GM12878 (cell line): Measurements from ENCODE around the gene RPL18. TPM values are rescaled to one million over a fixed set of nuclear protein-coding genes. Genes with fewer than 3 reads are reported as not detected.

ENCODE experiments used
- ATAC-seq: fragments of 200-7000 bp; cut with Tn5 transposase; 3 replicates; pipeline ENCODE4 v1.9.1; 2020; ENCODE audit warnings: mild to moderate bottlenecking, moderate library complexity
- BruUV-seq: library from RNA; stranded (reverse); fragments of 400-500 nt; replicated peaks from 2 replicates; lab custom pipeline; 2021; lab: Mats Ljungman, UMichigan
- CTCF ChIA-PET: fragments of 300-600 bp; sonication (Branson Sonifier 250); formaldehyde crosslinking; extraction: SDS; loops from one replicate; lab custom pipeline; 2021; ENCODE audit warnings: inconsistent platforms; lab: Yijun Ruan, JAX
- POLR2A ChIA-PET: fragments of 350-600 bp; formaldehyde crosslinking; extraction: SDS; loops from one replicate; lab custom pipeline; 2021; ENCODE audit warnings: inconsistent platforms; lab: Charles Lee
- RAD21 ChIA-PET: fragments of 300-600 bp; sonication (Branson Sonifier 250); formaldehyde crosslinking; loops from one replicate; lab custom pipeline; 2023; ENCODE audit warnings: antibody characterized with exemption; ENCODE audit not compliant: unreplicated experiment; lab: Charles Lee
- SMC1A ChIA-PET: fragments of 300-600 bp; sonication (Branson Sonifier 250); formaldehyde crosslinking; loops from one replicate; lab custom pipeline; 2023; ENCODE audit not compliant: unreplicated experiment, uncharacterized antibody; lab: Charles Lee
- DNase-seq: peaks from one replicate; pipeline ENCODE4 v3.0.0-alpha.2; 2011; ENCODE audit warnings: low read depth, low spot score
- FAIRE-seq: peaks from 3 replicates; lab custom pipeline; 2011; peaks lifted over from hg19 to GRCh38; lab: Jason Lieb, UNC
- H2AFZ ChIP-seq: 2 replicates; pipeline ENCODE4 v1.6.0; 2011; ENCODE audit warnings: low read depth, low read length, control low read depth; ENCODE audit not compliant: control insufficient read depth
- H3K27ac ChIP-seq: 2 replicates; pipeline ENCODE4 v1.5.1; 2011; ENCODE audit warnings: control low read depth; ENCODE audit not compliant: control insufficient read depth, insufficient read depth
- H3K27me3 ChIP-seq, 2 experiments: replicated peaks in 1 of 2; 2 replicates each; pipeline versions ENCODE4 v1.6.0 to v1.6.1; 2011; ENCODE audit warnings: low read length in 1 of 2; ENCODE audit not compliant: control insufficient read depth in 2 of 2, insufficient read depth in 2 of 2
- H3K36me3 ChIP-seq, 2 experiments: 2 replicates each; pipeline ENCODE4 v1.5.1; 2011; ENCODE audit warnings: low read length in 1 of 2; ENCODE audit not compliant: control insufficient read depth in 2 of 2, insufficient read depth in 2 of 2
- H3K4me1 ChIP-seq: 2 replicates; pipeline ENCODE4 v1.6.1; 2011; ENCODE audit warnings: mild to moderate bottlenecking, low read length, moderate library complexity, mixed read lengths; ENCODE audit not compliant: control insufficient read depth, insufficient read depth
- H3K4me2 ChIP-seq: 2 replicates; pipeline ENCODE4 v1.6.0; 2011; ENCODE audit warnings: control low read depth; ENCODE audit not compliant: control insufficient read depth, insufficient read depth
- H3K4me3 ChIP-seq: fragments of 200-600 bp; sonication (generic); 2 replicates; pipeline ENCODE4 v1.5.1; 2016
- H3K79me2 ChIP-seq: 2 replicates; pipeline ENCODE4 v1.6.0; 2011; ENCODE audit warnings: low read length; ENCODE audit not compliant: control insufficient read depth, insufficient read depth
- H3K9ac ChIP-seq: 2 replicates; pipeline ENCODE4 v1.8.0; 2011; ENCODE audit warnings: low read length, control low read depth, mixed read lengths; ENCODE audit not compliant: control insufficient read depth, insufficient read depth
- H3K9me3 ChIP-seq: replicated peaks from 3 replicates; pipeline ENCODE4 v1.5.1; 2011; ENCODE audit warnings: mild to moderate bottlenecking, low read length; ENCODE audit not compliant: control insufficient read depth, insufficient read depth
- H4K20me1 ChIP-seq: 2 replicates; pipeline ENCODE4 v1.6.0; 2011; ENCODE audit not compliant: control insufficient read depth, insufficient read depth
- EZH2 ChIP-seq: IDR thresholded peaks from 2 replicates; pipeline ENCODE4 v1.6.1; 2012; ENCODE audit warnings: low read depth, mild to moderate bottlenecking, control low read depth, inconsistent platforms, low read length, borderline replicate concordance; ENCODE audit not compliant: control insufficient read depth
- KLF5 ChIP-seq: fragments of 450-650 bp; IDR thresholded peaks from 2 replicates; pipeline ENCODE4 v1.6.1; 2014; ENCODE audit warnings: mild to moderate bottlenecking; ENCODE audit not compliant: partially characterized antibody
- MLLT1 ChIP-seq: fragments of 450-650 bp; IDR thresholded peaks from 2 replicates; pipeline ENCODE4 v1.6.1; 2016; ENCODE audit warnings: mild to moderate bottlenecking
- NKRF ChIP-seq: fragments of 450-650 bp; conservative IDR thresholded peaks from 2 replicates; pipeline ENCODE4 v1.6.1; 2017; ENCODE audit warnings: mild to moderate bottlenecking, moderate library complexity
- PML ChIP-seq: IDR thresholded peaks from 2 replicates; pipeline ENCODE4 v1.6.1; 2012; ENCODE audit warnings: low read length, inconsistent platforms
- WGBS: methylation state at CpG from one replicate; pipeline ENCODE4 v1.1.6; 2016; ENCODE audit warnings: low lambda C conversion rate; ENCODE audit not compliant: insufficient replicate concordance, insufficient coverage; ENCODE audit errors: missing lambda C conversion rate; 5-methylcytosine and 5-hydroxymethylcytosine counted together
- in situ Hi-C: fragments of 300-500 bp; cut with MboI; formaldehyde crosslinking; loops from 9 replicates; pipeline ENCODE4 v1.14.3; 2018; ENCODE audit warnings: mixed read lengths
- intact Hi-C: fragments of 100-400 bp; cut with micrococcal nuclease; formaldehyde crosslinking; loops from one replicate; pipeline ENCODE4 v1.14.2; 2022; ENCODE audit not compliant: unreplicated experiment
- polyA plus RNA-seq, 11 experiments: library from polyadenylated mRNA; depleted of rRNA in 4 of 11; unstranded in 6 of 11; stranded (reverse) in 5 of 11; fragments of >200 nt; fragmentation: Nextera tagmentation in 4 of 11; fragmentation: Illumina TruSeq in 1 of 11; extraction: Ambion mirVana in 4 of 11; extraction: Trizol in 1 of 11; gene quantifications; 1 replicate in 1 of 11; 2 replicates in 10 of 11; pipeline versions ENCODE4 v1.2.1 to v1.2.3, GENCODE V29; 2011 to 2016; ENCODE audit warnings: inconsistent platforms in 2 of 11, missing spikeins in 2 of 11, low read depth in 1 of 11
- total RNA-seq, 4 experiments: library from RNA; depleted of rRNA in 3 of 4; stranded (reverse); fragments of >200 nt in 3 of 4; fragmentation: Illumina TruSeq in 1 of 4; extraction: Trizol in 1 of 4; gene quantifications; 2 replicates each; pipeline versions ENCODE4 v1.2.1 to v1.2.3, GENCODE V29; 2013 to 2021
- TF ChIP-seq, protein P1 (sequence below): fragments of 450-650 bp; IDR thresholded peaks from 2 replicates; pipeline ENCODE4 v1.6.1; 2017; ENCODE audit warnings: mild to moderate bottlenecking, moderate library complexity
- TF ChIP-seq, protein P2 (sequence below): fragments of 450-650 bp; IDR thresholded peaks from 2 replicates; pipeline ENCODE4 v1.6.1; 2016; ENCODE audit warnings: mild to moderate bottlenecking, moderate library complexity, borderline replicate concordance

The RPL18 gene
- total and polyA plus RNA-seq, 10 of the 15 experiments (the other 5 are each of a cell fraction or from before 2014, with no cell fraction given) = 393 to 4,267 (median 2,019) TPM

DNA sequence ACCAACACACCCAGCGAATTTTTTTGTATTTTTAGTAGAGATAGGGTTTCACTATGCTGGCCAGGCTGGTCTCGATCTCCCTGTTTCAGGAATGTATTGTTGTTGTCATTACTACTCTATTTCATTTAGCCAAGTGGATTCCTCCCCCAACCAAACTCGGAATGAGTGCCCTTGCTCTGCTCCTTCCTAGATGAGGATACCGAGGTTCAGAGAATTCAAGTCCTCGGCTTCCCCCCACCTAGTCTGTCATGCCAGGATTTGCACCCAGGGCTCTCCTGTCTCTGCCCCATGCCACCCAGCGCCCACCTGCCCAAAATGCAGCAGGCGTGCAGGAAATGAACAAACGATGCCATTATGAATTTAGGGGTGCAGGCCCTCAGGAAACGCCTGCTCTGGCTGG lies 16.0 kb downstream of the RPL18 start:
- Histone ChIP-seq H3K4me2 (no peak overlapping the region), H3K36me3 (no peaks in the 10 kb centered on the region), H3K27ac (no peak overlapping the region), H4K20me1 (no peaks in the 10 kb centered on the region), H3K9me3 (no peaks in the 10 kb centered on the region), H3K9ac (no peak overlapping the region), H3K4me3 (no peak overlapping the region), H3K27me3 (no peaks in the 10 kb centered on the region), H3K4me1 (no peaks in the 10 kb centered on the region), H3K79me2 (no peaks in the 10 kb centered on the region), H2AFZ (no peak overlapping the region)
- no TSS peak for BruUV-seq
- FAIRE-seq = no peak
- CTCF ChIA-PET = no interaction called here
- no peak for DNase-seq
- RAD21 ChIA-PET = no interaction called here
- POLR2A ChIA-PET = no interaction called here
- ATAC-seq = no peak
- 46% methylated on average over 9 of the region's 9 CpGs for WGBS
- intact Hi-C loops = no loop called here
- no peak for TF ChIP-seq NKRF
- TF ChIP-seq MLLT1 = no peak
- no peak for TF ChIP-seq KLF5
- TF ChIP-seq PML = no peak
- no peak for TF ChIP-seq EZH2
- TF ChIP-seq, protein P1, sequence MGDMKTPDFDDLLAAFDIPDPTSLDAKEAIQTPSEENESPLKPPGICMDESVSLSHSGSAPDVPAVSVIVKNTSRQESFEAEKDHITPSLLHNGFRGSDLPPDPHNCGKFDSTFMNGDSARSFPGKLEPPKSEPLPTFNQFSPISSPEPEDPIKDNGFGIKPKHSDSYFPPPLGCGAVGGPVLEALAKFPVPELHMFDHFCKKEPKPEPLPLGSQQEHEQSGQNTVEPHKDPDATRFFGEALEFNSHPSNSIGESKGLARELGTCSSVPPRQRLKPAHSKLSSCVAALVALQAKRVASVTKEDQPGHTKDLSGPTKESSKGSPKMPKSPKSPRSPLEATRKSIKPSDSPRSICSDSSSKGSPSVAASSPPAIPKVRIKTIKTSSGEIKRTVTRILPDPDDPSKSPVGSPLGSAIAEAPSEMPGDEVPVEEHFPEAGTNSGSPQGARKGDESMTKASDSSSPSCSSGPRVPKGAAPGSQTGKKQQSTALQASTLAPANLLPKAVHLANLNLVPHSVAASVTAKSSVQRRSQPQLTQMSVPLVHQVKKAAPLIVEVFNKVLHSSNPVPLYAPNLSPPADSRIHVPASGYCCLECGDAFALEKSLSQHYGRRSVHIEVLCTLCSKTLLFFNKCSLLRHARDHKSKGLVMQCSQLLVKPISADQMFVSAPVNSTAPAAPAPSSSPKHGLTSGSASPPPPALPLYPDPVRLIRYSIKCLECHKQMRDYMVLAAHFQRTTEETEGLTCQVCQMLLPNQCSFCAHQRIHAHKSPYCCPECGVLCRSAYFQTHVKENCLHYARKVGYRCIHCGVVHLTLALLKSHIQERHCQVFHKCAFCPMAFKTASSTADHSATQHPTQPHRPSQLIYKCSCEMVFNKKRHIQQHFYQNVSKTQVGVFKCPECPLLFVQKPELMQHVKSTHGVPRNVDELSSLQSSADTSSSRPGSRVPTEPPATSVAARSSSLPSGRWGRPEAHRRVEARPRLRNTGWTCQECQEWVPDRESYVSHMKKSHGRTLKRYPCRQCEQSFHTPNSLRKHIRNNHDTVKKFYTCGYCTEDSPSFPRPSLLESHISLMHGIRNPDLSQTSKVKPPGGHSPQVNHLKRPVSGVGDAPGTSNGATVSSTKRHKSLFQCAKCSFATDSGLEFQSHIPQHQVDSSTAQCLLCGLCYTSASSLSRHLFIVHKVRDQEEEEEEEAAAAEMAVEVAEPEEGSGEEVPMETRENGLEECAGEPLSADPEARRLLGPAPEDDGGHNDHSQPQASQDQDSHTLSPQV = no peak
- TF ChIP-seq, protein P2, sequence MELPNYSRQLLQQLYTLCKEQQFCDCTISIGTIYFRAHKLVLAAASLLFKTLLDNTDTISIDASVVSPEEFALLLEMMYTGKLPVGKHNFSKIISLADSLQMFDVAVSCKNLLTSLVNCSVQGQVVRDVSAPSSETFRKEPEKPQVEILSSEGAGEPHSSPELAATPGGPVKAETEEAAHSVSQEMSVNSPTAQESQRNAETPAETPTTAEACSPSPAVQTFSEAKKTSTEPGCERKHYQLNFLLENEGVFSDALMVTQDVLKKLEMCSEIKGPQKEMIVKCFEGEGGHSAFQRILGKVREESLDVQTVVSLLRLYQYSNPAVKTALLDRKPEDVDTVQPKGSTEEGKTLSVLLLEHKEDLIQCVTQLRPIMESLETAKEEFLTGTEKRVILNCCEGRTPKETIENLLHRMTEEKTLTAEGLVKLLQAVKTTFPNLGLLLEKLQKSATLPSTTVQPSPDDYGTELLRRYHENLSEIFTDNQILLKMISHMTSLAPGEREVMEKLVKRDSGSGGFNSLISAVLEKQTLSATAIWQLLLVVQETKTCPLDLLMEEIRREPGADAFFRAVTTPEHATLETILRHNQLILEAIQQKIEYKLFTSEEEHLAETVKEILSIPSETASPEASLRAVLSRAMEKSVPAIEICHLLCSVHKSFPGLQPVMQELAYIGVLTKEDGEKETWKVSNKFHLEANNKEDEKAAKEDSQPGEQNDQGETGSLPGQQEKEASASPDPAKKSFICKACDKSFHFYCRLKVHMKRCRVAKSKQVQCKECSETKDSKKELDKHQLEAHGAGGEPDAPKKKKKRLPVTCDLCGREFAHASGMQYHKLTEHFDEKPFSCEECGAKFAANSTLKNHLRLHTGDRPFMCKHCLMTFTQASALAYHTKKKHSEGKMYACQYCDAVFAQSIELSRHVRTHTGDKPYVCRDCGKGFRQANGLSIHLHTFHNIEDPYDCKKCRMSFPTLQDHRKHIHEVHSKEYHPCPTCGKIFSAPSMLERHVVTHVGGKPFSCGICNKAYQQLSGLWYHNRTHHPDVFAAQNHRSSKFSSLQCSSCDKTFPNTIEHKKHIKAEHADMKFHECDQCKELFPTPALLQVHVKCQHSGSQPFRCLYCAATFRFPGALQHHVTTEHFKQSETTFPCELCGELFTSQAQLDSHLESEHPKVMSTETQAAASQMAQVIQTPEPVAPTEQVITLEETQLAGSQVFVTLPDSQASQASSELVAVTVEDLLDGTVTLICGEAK = no peak
- in situ Hi-C loops = no loop called here
- SMC1A ChIA-PET = no interaction called here
